ENCODE results near the gene KDM6B.

Gene KDM6B

DNA sequence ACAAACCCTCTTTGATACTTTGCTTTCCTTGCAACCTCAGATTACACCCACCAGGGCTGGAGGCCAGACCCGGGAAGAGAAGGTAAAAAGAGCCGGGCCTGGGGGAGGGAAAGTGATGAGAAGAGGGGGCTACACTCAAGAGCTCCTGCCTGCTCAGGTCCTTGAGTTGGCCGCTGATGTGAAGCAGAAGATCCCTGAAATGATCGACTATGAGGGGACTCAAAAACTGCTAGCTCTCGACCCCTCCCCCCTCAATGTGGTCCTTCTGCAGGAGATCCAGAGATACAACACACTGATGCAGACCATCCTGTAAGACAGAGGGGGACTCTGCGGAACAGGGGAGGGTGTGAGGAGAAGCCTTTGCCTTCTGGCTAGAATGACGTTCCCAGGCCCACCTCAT lies 2.8 kb upstream of the KDM6B start:
- no peak for TF ChIP-seq CTCF (IDR thresholded peaks at IDR 0.05; ENCODE audit: low read depth, low read length)
- H3K4me3 ChIP-seq (replicated peaks in 1 of 2; ENCODE audit: low read depth in 2 of 2, low read length in 2 of 2) = no peak overlapping the region
- no peak for DNase-seq (ENCODE audit: low read depth in 2 of 2)

- no peak for TF ChIP-seq CTCF (IDR thresholded peaks at IDR 0.05; ENCODE audit: low read depth, low read length)
- no peak for DNase-seq (ENCODE audit: low read depth in 2 of 2)
- H3K4me3 ChIP-seq (replicated peaks in 1 of 2; ENCODE audit: low read depth in 2 of 2, low read length in 2 of 2) = no peak overlapping the region
Measured at GRCh38 chr17:7832431-7832830, 1.6 kb upstream of the KDM6B start.

DNA sequence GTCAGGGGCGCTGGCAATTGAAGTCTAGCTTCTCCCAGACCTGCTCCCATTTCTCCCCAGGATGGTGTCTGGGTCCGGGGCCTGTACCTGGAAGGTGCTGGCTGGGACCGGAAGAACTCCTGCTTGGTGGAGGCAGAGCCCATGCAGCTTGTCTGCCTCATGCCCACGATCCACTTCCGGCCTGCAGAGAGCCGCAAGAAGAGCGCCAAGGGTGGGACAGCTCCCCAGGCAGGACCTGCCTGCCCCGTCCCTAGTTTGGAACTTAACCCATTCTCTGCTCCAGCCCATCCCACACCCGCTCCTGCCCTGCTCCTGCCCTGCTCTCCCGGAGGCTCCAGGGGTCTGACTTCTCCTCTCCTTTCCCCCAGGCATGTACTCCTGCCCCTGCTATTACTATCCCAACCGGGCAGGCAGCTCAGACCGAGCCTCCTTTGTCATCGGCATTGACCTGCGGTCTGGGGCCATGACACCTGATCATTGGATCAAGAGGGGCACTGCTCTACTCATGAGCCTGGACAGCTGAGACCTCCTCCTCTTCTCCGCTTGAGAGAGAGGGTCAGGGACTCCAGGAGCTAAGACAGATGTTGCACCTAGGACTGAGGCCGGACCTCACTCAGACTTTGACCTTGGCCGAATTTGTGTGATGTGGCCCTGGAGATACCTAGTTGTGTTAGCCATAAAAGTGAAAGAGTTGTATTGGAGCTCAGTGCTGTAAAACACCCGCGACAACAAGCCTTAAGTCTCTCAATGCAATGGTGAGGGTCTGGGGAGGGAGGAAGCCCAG lies 814 bp upstream of the KDM6B start:
- no peak for TF ChIP-seq CTCF (IDR thresholded peaks at IDR 0.05; ENCODE audit: low read depth, low read length)
- DNase-seq (ENCODE audit: low read depth in 2 of 2) = no peak
- peak overlapping the region; percentile 74 to 77 for H3K4me3 ChIP-seq (replicated peaks in 1 of 2; ENCODE audit: low read depth in 2 of 2, low read length in 2 of 2)

GRCh38 chr17:7834542-7834956 lies 532 bp downstream of the KDM6B start:
- DNase-seq (ENCODE audit: low read depth in 2 of 2) = peak in 1 of 2 donors; percentile 39
- H3K4me3 ChIP-seq (replicated peaks in 1 of 2; ENCODE audit: low read depth in 2 of 2, low read length in 2 of 2) = peak overlapping the region; percentile 74 to 77
- no peak for TF ChIP-seq CTCF (IDR thresholded peaks at IDR 0.05; ENCODE audit: low read depth, low read length)

DNA sequence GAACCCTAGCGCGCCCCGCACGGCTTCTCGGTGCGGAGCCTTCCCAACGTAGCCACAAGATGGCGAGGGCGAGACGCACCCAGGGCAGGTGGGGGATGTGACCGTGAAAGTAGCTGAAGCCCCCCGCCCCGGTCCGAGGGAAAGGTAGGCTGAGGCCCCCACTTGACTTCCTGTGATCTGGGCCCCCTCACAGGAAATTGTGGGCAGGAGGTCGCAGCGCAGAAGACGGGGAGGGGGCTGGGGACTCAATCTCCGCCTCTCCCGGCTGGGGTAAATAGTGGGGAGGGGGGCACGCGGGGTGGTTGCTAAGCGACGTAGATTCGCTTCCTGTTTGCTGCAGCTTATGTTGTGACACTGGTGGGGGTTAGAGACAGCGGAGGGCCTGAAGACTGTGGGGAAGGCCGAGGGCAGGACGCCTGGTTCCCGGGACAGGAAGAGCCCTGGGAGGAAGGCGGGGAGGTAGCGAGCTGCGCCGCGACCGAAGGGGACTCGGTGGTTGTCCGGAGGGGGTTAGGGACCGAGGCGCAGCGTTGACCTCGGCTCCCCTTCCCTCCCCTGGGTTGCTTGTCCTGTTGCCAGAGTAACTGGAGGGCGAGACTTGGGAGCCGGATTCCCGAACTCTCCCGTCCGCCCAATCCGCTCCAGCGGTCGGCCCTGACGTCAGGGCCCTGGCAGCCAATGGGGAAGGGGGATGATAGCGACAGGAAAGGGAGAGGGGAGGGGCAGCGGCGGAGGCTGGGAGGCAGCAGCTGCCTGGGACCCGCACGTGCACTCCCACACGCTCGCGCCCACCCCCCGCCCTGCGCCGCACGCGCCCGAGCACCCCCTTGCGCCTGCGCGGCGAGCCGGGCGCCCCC lies 1.2 kb downstream of the KDM6B start:
- peak; percentile 93 for TF ChIP-seq CTCF (IDR thresholded peaks at IDR 0.05; ENCODE audit: low read depth, low read length)
- peak overlapping the region; percentile 77 to 90 for H3K4me3 ChIP-seq (replicated peaks in 1 of 2; ENCODE audit: low read depth in 2 of 2, low read length in 2 of 2)
- DNase-seq (ENCODE audit: low read depth in 2 of 2) = peak; percentile 98 to 100

- peak in 1 of 2 donors; percentile 59 for DNase-seq (ENCODE audit: low read depth in 2 of 2)
- H3K4me3 ChIP-seq (replicated peaks in 1 of 2; ENCODE audit: low read depth in 2 of 2, low read length in 2 of 2) = peak overlapping the region; percentile 77 to 90
- no peak for TF ChIP-seq CTCF (IDR thresholded peaks at IDR 0.05; ENCODE audit: low read depth, low read length)
Measured at GRCh38 chr17:7835814-7836595, 2.0 kb downstream of the KDM6B start.

All from cardiac fibroblast (primary cell).